IMR-90 (cell line): Measurements from ENCODE around the gene HVCN1. TPM values are rescaled to one million over a fixed set of nuclear protein-coding genes. Genes with fewer than 3 reads are reported as not detected.

Experiments used
- ATAC-seq: fragments of 200-7000 bp; cut with Tn5 transposase; 2 replicates; pipeline ENCODE4 v1.9.1; 2020; ENCODE audit warnings: low read depth, mild to moderate bottlenecking, moderate library complexity
- BruUV-seq: library from RNA; stranded (reverse); fragments of 400-500 nt; replicated peaks from 2 replicates; lab custom pipeline; 2021; lab: Mats Ljungman, UMichigan
- CTCF ChIA-PET: fragments of 300-600 bp; formaldehyde crosslinking; extraction: SDS; loops from one replicate; lab custom pipeline; 2021; ENCODE audit warnings: antibody characterized with exemption; lab: Yijun Ruan, JAX
- POLR2A ChIA-PET: fragments of 300-600 bp; sonication (Branson Sonifier 250); formaldehyde crosslinking; loops from one replicate; lab custom pipeline; 2022; ENCODE audit warnings: antibody characterized with exemption; ENCODE audit not compliant: unreplicated experiment; lab: Charles Lee
- DNase-seq: peaks from one replicate; pipeline ENCODE4 v3.0.0; 2013
- H2AFZ ChIP-seq: replicated peaks from 2 replicates; pipeline ENCODE3; 2013; ENCODE audit warnings: low read length, mild to moderate bottlenecking; ENCODE audit not compliant: poor library complexity
- H2AK5ac ChIP-seq: 2 replicates; pipeline ENCODE4 v1.6.1; 2013; ENCODE audit warnings: low read depth, low read length, inconsistent platforms
- H2AK9ac ChIP-seq: replicated peaks from 2 replicates; pipeline ENCODE3; 2013; ENCODE audit warnings: mild to moderate bottlenecking, low read depth, low read length, moderate library complexity; ENCODE audit not compliant: poor library complexity
- H2BK120ac ChIP-seq: 2 replicates; pipeline ENCODE4 v1.6.1; 2013; ENCODE audit warnings: low read depth, low read length, inconsistent platforms
- H2BK15ac ChIP-seq: 3 replicates; pipeline ENCODE4 v1.6.1; 2013; ENCODE audit warnings: low read depth, low read length, inconsistent platforms
- H2BK20ac ChIP-seq: 2 replicates; pipeline ENCODE4 v1.6.1; 2013; ENCODE audit warnings: low read depth, mild to moderate bottlenecking, inconsistent platforms, low read length, moderate library complexity
- H2BK5ac ChIP-seq: 2 replicates; pipeline ENCODE4 v1.6.1; 2013; ENCODE audit warnings: mild to moderate bottlenecking, low read depth, low read length, inconsistent platforms; ENCODE audit not compliant: poor library complexity, severe bottlenecking
- H3K14ac ChIP-seq: replicated peaks from 2 replicates; pipeline ENCODE4 v1.6.1; 2013; ENCODE audit warnings: low read depth, low read length, inconsistent platforms
- H3K18ac ChIP-seq: 2 replicates; pipeline ENCODE4 v1.6.1; 2013; ENCODE audit warnings: low read depth, low read length, control low read depth
- H3K23ac ChIP-seq: 2 replicates; pipeline ENCODE4 v1.6.1; 2013; ENCODE audit warnings: low read depth, low read length, inconsistent platforms
- H3K27ac ChIP-seq: 2 replicates; pipeline ENCODE4 v1.5.1; 2013; ENCODE audit warnings: mild to moderate bottlenecking, control low read depth, low read length; ENCODE audit not compliant: insufficient read depth
- H3K27me3 ChIP-seq: 2 replicates; pipeline ENCODE4 v1.6.1; 2013; ENCODE audit warnings: low read length; ENCODE audit not compliant: control insufficient read depth, insufficient read depth
- H3K36me3 ChIP-seq: 2 replicates; pipeline ENCODE4 v1.6.1; 2013; ENCODE audit warnings: low read length, mixed read lengths; ENCODE audit not compliant: control insufficient read depth, insufficient read depth
- H3K4ac ChIP-seq: 2 replicates; pipeline ENCODE4 v1.6.1; 2013; ENCODE audit warnings: low read depth, low read length, inconsistent platforms
- H3K4me1 ChIP-seq: 2 replicates; pipeline ENCODE4 v1.6.1; 2013; ENCODE audit warnings: low read length, mixed read lengths; ENCODE audit not compliant: control insufficient read depth, insufficient read depth
- H3K4me2 ChIP-seq: 2 replicates; pipeline ENCODE4 v1.6.1; 2013; ENCODE audit warnings: low read depth, mild to moderate bottlenecking, control low read depth, low read length, moderate library complexity
- H3K4me3 ChIP-seq: 2 replicates; pipeline ENCODE4 v1.5.1; 2013; ENCODE audit warnings: low read depth, mild to moderate bottlenecking, control low read depth, low read length, moderate library complexity; ENCODE audit not compliant: insufficient read depth
- H3K56ac ChIP-seq: 2 replicates; pipeline ENCODE4 v1.6.1; 2013; ENCODE audit warnings: low read length, inconsistent platforms; ENCODE audit not compliant: insufficient read depth; ENCODE audit errors: extremely low read depth
- H3K79me1 ChIP-seq, 2 experiments: 2 replicates each; pipeline ENCODE4 v1.6.1; 2013; ENCODE audit warnings: low read length in 2 of 2, inconsistent platforms in 1 of 2, low read depth in 1 of 2
- H3K9ac ChIP-seq: 2 replicates; pipeline ENCODE4 v1.6.1; 2013; ENCODE audit warnings: low read depth, low read length, control low read depth
- H3K9me1 ChIP-seq: 2 replicates; pipeline ENCODE4 v1.6.1; 2013; ENCODE audit warnings: low read length, inconsistent platforms; ENCODE audit not compliant: insufficient read depth
- H3K9me3 ChIP-seq: 2 replicates; pipeline ENCODE4 v1.6.1; 2013; ENCODE audit warnings: low read length; ENCODE audit not compliant: control insufficient read depth, insufficient read depth
- H4K20me1 ChIP-seq: 2 replicates; pipeline ENCODE4 v1.6.1; 2013; ENCODE audit warnings: low read length, inconsistent platforms; ENCODE audit not compliant: insufficient read depth
- H4K5ac ChIP-seq: 2 replicates; pipeline ENCODE4 v1.6.1; 2013; ENCODE audit warnings: mild to moderate bottlenecking, low read depth, low read length, control low read depth
- H4K8ac ChIP-seq, 2 experiments: 2 replicates each; pipeline ENCODE4 v1.6.1; 2013; ENCODE audit warnings: low read depth in 2 of 2, low read length in 2 of 2, control low read depth in 1 of 2, inconsistent platforms in 1 of 2
- H4K91ac ChIP-seq: 2 replicates; pipeline ENCODE4 v1.6.1; 2013; ENCODE audit warnings: low read depth, low read length, inconsistent platforms; ENCODE audit not compliant: insufficient read depth
- CEBPB ChIP-seq: IDR thresholded peaks from 2 replicates; pipeline ENCODE4 v1.6.1; 2012; ENCODE audit warnings: low read depth, low read length, improper control_type of control experiment
- CHD1 ChIP-seq: IDR thresholded peaks from 2 replicates; pipeline ENCODE4 v1.6.1; 2012; ENCODE audit warnings: low read depth, low read length, improper control_type of control experiment
- CTCF ChIP-seq: conservative IDR thresholded peaks from 2 replicates; pipeline ENCODE4 v1.5.1; 2012; ENCODE audit warnings: mild to moderate bottlenecking, low read depth, low read length, improper control_type of control experiment
- ELK1 ChIP-seq: fragments of 150-350 bp; IDR thresholded peaks from 2 replicates; pipeline ENCODE4 v1.6.1; 2016; ENCODE audit warnings: low read depth, mild to moderate bottlenecking, low read length, moderate library complexity, borderline replicate concordance
- FOS ChIP-seq: fragments of 150-350 bp; IDR thresholded peaks from 2 replicates; pipeline ENCODE4 v1.6.1; 2016; ENCODE audit warnings: low read depth, low read length
- MAZ ChIP-seq: IDR thresholded peaks from 2 replicates; pipeline ENCODE4 v1.6.1; 2012; ENCODE audit warnings: low read depth, mild to moderate bottlenecking, low read length, improper control_type of control experiment, moderate library complexity, borderline replicate concordance
- MXI1 ChIP-seq: IDR thresholded peaks from 2 replicates; pipeline ENCODE4 v1.6.1; 2012; ENCODE audit warnings: low read depth, mild to moderate bottlenecking, low read length, moderate library complexity, borderline replicate concordance
- NFE2L2 ChIP-seq: fragments of 150-350 bp; IDR thresholded peaks from 2 replicates; pipeline ENCODE4 v1.6.1; 2016; ENCODE audit warnings: low read depth, mild to moderate bottlenecking, low read length
- POLR2A ChIP-seq: IDR thresholded peaks from 2 replicates; pipeline ENCODE4 v1.6.1; 2012; ENCODE audit warnings: mild to moderate bottlenecking, low read depth, low read length
- RAD21 ChIP-seq: IDR thresholded peaks from 2 replicates; pipeline ENCODE4 v1.6.1; 2012; ENCODE audit warnings: low read length, improper control_type of control experiment
- RFX5 ChIP-seq: IDR thresholded peaks from 2 replicates; pipeline ENCODE4 v1.8.0; 2012; ENCODE audit warnings: low read depth, mild to moderate bottlenecking, low read length, moderate library complexity
- SMC3 ChIP-seq: fragments of 150-350 bp; IDR thresholded peaks from 2 replicates; pipeline ENCODE4 v1.6.1; 2016; ENCODE audit warnings: low read depth, mild to moderate bottlenecking, antibody characterized with exemption, low read length, moderate library complexity
- WGBS, 2 experiments: methylation state at CpG; one replicate each; pipeline versions ENCODE4 v1.1.5 to v1.1.7; 2013; ENCODE audit warnings: missing lambda C conversion rate in 2 of 2; ENCODE audit not compliant: insufficient read length in 1 of 2; ENCODE audit errors: extremely low coverage in 2 of 2; 5-methylcytosine and 5-hydroxymethylcytosine counted together
- dilution Hi-C: fragments of 300-500 bp; cut with HindIII; formaldehyde crosslinking; loops from one replicate; pipeline ENCODE4 v1.14.3; 2018; ENCODE audit warnings: low sequenced_read_pairs; ENCODE audit not compliant: unreplicated experiment
- in situ Hi-C: fragments of 300-500 bp; cut with MboI; formaldehyde crosslinking; loops from 3 replicates; pipeline ENCODE4 v1.14.3; 2019; ENCODE audit warnings: low sequenced_read_pairs, inconsistent platforms, mixed read lengths
- intact Hi-C: fragments of 100-400 bp; cut with micrococcal nuclease; formaldehyde crosslinking; loops from 2 replicates; pipeline ENCODE4 v1.10.0; 2022
- polyA plus RNA-seq, 3 experiments: library from polyadenylated mRNA; depleted of rRNA; stranded (reverse); fragments of >200 nt; gene quantifications; 2 replicates each; pipeline ENCODE4 v1.2.3, GENCODE V29; 2012; ENCODE audit warnings: low replicate concordance in 1 of 3
- total RNA-seq: library from RNA; depleted of rRNA; stranded (reverse); fragments of >200 nt; gene quantifications from 2 replicates; pipeline ENCODE4 v1.2.3, GENCODE V29; 2012

The HVCN1 gene
- total and polyA plus RNA-seq, 2 of the 4 experiments (the other 2 are of a cell fraction), result 1.9 to 2.0 TPM

GRCh38 chr12:110615171-110615570 lies 73.7 kb downstream of the HVCN1 start:
- H3K27me3 ChIP-seq, result no peaks in the 10 kb centered on the region
- no peak overlapping the region for H2BK5ac ChIP-seq
- 92% methylated on average over 2 of the region's 8 CpGs; no CpG with 5 or more reads in 1 of the 2 experiments for WGBS, 2 experiments
- H4K5ac ChIP-seq, result no peak overlapping the region
- peaks cover 2% of the 10 kb centered on the region; the same call in 1 of the 2 replicates for H3K36me3 ChIP-seq
- no peak overlapping the region for H3K23ac ChIP-seq
- H2BK20ac ChIP-seq, result no peak overlapping the region
- H2BK120ac ChIP-seq, result no peak overlapping the region
- ChIA-PET POLR2A (no interaction called here), CTCF (interaction anchor here (0.6 kb wide), 1 partner anchor 26 kb away, joined by 4 read pairs; no protein-coding TSS in a partner anchor)
- H3K4ac ChIP-seq, result no peak overlapping the region
- ATAC-seq (no peak), DNase-seq (no peak)
- H2AK9ac ChIP-seq, result no peak overlapping the region
- no peak for TF ChIP-seq FOS
- no peak for TF ChIP-seq CEBPB
- TF ChIP-seq MAZ, result no peak
- no peak for TF ChIP-seq NFE2L2
- no peak for TF ChIP-seq ELK1
- TF ChIP-seq RFX5, result no peak
- no peak for TF ChIP-seq RAD21
- no peak for TF ChIP-seq CTCF
- TF ChIP-seq POLR2A, result no peak
- no peak for TF ChIP-seq CHD1
- no peak for TF ChIP-seq MXI1
- TF ChIP-seq SMC3, result no peak
- intact Hi-C loops (no loop called here), dilution Hi-C loops (no loop called here), in situ Hi-C loops (loop anchor here (10.0 kb wide), 1 partner anchor 270 kb away; no protein-coding TSS in a partner anchor)
- peaks cover 5 to 7% of the 10 kb centered on the region in 2 experiments for H3K79me1 ChIP-seq
- H3K18ac ChIP-seq, result no peak overlapping the region
- no peak overlapping the region for H3K56ac ChIP-seq
- H3K9me1 ChIP-seq, result no peaks in the 10 kb centered on the region
- H3K27ac ChIP-seq, result no peak overlapping the region
- H3K4me2 ChIP-seq, result no peak overlapping the region
- no peak overlapping the region for H3K14ac ChIP-seq
- H3K9me3 ChIP-seq, result no peaks in the 10 kb centered on the region
- H4K91ac ChIP-seq, result no peak overlapping the region
- H2AK5ac ChIP-seq, result no peak overlapping the region
- H3K4me1 ChIP-seq, result no peaks in the 10 kb centered on the region
- H2AFZ ChIP-seq, result no peak overlapping the region
- H4K8ac ChIP-seq, result no peak overlapping the region
- H4K20me1 ChIP-seq, result no peaks in the 10 kb centered on the region
- BruUV-seq, result no TSS peak
- H2BK15ac ChIP-seq, result no peak overlapping the region
- H3K9ac ChIP-seq, result no peak overlapping the region
- H3K4me3 ChIP-seq, result no peak overlapping the region
